PC-9 (cell line): ENCODE results near the gene DGKZ.

Experiments
- EZH2 ChIP-seq: fragments of 200-600 bp; sonication (generic); IDR thresholded peaks from 2 replicates; pipeline ENCODE4 v1.8.0; 2017; ENCODE audit warnings: antibody characterized with exemption, low read depth
- TF ChIP-seq, protein P1 (sequence below): fragments of 200-600 bp; sonication (generic); conservative IDR thresholded peaks from 2 replicates; pipeline ENCODE4 v1.6.1; 2017; ENCODE audit warnings: mixed run types, antibody characterized with exemption, mild to moderate bottlenecking, moderate library complexity

GRCh38 chr11:46307369-46307768 is 39.9 kb upstream of the DGKZ start:
- no peak for TF ChIP-seq EZH2
- TF ChIP-seq, protein P1, sequence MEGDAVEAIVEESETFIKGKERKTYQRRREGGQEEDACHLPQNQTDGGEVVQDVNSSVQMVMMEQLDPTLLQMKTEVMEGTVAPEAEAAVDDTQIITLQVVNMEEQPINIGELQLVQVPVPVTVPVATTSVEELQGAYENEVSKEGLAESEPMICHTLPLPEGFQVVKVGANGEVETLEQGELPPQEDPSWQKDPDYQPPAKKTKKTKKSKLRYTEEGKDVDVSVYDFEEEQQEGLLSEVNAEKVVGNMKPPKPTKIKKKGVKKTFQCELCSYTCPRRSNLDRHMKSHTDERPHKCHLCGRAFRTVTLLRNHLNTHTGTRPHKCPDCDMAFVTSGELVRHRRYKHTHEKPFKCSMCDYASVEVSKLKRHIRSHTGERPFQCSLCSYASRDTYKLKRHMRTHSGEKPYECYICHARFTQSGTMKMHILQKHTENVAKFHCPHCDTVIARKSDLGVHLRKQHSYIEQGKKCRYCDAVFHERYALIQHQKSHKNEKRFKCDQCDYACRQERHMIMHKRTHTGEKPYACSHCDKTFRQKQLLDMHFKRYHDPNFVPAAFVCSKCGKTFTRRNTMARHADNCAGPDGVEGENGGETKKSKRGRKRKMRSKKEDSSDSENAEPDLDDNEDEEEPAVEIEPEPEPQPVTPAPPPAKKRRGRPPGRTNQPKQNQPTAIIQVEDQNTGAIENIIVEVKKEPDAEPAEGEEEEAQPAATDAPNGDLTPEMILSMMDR = no peak
